ENCODE results near the gene DDX55.

DNA sequence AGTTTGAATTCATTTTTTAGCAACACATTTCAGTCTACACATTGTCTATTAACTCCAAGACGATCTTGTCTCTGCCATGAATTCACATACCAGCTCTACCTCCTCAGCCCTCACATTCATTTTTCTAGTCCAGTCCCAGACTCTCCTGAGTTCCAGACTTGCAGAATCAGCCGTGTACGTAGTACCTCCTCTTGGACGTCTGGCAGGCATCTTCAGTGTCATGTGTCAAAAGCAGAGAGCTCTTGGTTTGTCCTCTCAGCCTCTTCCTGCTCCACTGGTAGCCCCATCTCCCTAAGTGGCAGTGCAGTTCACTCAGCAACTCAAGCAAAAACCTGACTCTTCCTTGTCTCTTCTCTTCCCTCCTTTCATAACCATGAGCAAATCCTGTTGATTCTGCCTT lies 54.5 kb downstream of the DDX55 start:
- TF ChIP-seq, protein P1, sequence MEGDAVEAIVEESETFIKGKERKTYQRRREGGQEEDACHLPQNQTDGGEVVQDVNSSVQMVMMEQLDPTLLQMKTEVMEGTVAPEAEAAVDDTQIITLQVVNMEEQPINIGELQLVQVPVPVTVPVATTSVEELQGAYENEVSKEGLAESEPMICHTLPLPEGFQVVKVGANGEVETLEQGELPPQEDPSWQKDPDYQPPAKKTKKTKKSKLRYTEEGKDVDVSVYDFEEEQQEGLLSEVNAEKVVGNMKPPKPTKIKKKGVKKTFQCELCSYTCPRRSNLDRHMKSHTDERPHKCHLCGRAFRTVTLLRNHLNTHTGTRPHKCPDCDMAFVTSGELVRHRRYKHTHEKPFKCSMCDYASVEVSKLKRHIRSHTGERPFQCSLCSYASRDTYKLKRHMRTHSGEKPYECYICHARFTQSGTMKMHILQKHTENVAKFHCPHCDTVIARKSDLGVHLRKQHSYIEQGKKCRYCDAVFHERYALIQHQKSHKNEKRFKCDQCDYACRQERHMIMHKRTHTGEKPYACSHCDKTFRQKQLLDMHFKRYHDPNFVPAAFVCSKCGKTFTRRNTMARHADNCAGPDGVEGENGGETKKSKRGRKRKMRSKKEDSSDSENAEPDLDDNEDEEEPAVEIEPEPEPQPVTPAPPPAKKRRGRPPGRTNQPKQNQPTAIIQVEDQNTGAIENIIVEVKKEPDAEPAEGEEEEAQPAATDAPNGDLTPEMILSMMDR (IDR thresholded peaks at IDR 0.05): no peak
- TF ChIP-seq POLR2A (IDR thresholded peaks at IDR 0.05): no peak

Measured in heart left ventricle (tissue), 13 donors.